ENCODE results near the gene DYTN. TPM values are rescaled to one million over a fixed set of nuclear protein-coding genes. Genes with fewer than 3 reads are reported as not detected.

The DYTN gene
- total RNA-seq, 1 experiment from 2014 or later: not detected

DNA sequence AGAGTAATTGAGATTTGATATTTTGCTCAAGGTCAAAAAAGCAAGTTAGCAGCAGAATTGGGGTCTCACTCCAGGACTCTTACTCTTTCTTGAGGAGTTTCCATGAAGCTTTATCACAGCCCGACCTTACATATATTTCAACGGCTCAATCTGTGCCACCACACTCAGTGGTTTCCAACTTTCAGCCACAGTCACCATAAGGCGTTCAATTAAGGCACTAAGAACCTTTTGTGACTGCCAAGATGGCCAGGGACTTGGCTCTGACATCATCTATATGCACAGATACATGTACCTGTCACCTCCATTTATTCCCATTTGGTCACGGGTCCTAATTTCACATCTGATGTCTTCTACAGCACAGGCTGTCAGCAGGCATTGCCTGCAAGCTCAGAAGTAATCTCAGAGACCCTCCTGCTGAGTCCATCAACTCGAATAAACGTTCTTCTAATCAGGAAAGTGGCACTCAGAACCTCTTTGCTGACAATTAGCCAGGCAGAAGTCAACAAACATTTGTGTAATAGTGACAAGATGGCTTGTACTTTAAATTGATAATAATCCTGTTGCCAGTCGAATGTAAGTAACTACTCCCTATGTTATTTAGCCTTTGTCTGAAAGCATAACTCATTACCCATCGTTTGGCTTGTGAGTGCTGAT lies 16.1 kb downstream of the DYTN start:
- no peaks in the 10 kb centered on the region for H3K4me1 ChIP-seq (ENCODE audit: control insufficient read depth in 1 of 2, insufficient read depth in 2 of 2, low read length in 2 of 2)
- intact Hi-C loops (cut with micrococcal nuclease): no loop called here
- H3K9me2 ChIP-seq (ENCODE audit: insufficient read depth): no peaks in the 10 kb centered on the region
- no peaks in the 10 kb centered on the region for H3K9me3 ChIP-seq (ENCODE audit: control insufficient read depth in 1 of 2, insufficient read depth in 1 of 2, low read depth in 1 of 2, low read length in 2 of 2)
- H3K9ac ChIP-seq (ENCODE audit: low read length): no peak overlapping the region
- H3K36me3 ChIP-seq (ENCODE audit: control insufficient read depth in 1 of 2, insufficient read depth in 2 of 2, low read length in 2 of 2): no peaks in the 10 kb centered on the region
- H2AFZ ChIP-seq (ENCODE audit: low read depth, low read length, poor library complexity, severe bottlenecking): no peak overlapping the region
- H3K4me3 ChIP-seq (replicated peaks in 1 of 2; ENCODE audit: low read depth in 1 of 2, low read length in 2 of 2): no peak overlapping the region
- ATAC-seq (no peak), DNase-seq (ENCODE audit: low read depth, low spot score) (no peak)
- H3K27ac ChIP-seq (ENCODE audit: low read depth, low read length): no peak overlapping the region
- ChIA-PET POLR2A (no interaction called here), RAD21 (ENCODE audit: low non-redundant PET in 1 of 2, low total read pairs in 2 of 2, uncharacterized antibody in 2 of 2, unreplicated experiment in 2 of 2) (no interaction called here), CTCF (no interaction called here)
- BruUV-seq (replicated peaks): no TSS peak
- 0 out of 2 replicates have a peak, but pooled peaks cover 5% of the 10 kb centered on the region for H3K27me3 ChIP-seq (ENCODE audit: insufficient read depth, low read length)
- H3K79me2 ChIP-seq (ENCODE audit: insufficient read depth, low read length): no peaks in the 10 kb centered on the region
- no peaks in the 10 kb centered on the region for H4K20me1 ChIP-seq (ENCODE audit: insufficient read depth)
- no peak overlapping the region for H3K4me2 ChIP-seq (ENCODE audit: low read length)
- TF ChIP-seq TCF7L2 (IDR thresholded peaks at IDR 0.05; ENCODE audit: borderline replicate concordance, extremely low read depth, insufficient read depth, insufficient read length) (no peak), FOSL1 (IDR thresholded peaks at IDR 0.05; ENCODE audit: low read depth) (no peak), SIN3A (IDR thresholded peaks at IDR 0.05; ENCODE audit: low read depth) (no peak), ZFX (IDR thresholded peaks at IDR 0.05) (no peak), POLR2A (IDR thresholded peaks at IDR 0.05; ENCODE audit: borderline replicate concordance, extremely low read depth, insufficient read depth, insufficient read length) (no peak), CEBPB (IDR thresholded peaks at IDR 0.05; ENCODE audit: low read depth) (no peak), YY1 (IDR thresholded peaks at IDR 0.05; ENCODE audit: extremely low read depth, insufficient replicate concordance, low read depth, low read length) (no peak), SP1 (IDR thresholded peaks at IDR 0.05; ENCODE audit: low read depth) (no peak), EZH2phosphoT487 (IDR thresholded peaks at IDR 0.05; ENCODE audit: borderline replicate concordance) (no peak), POLR2AphosphoS5 (IDR thresholded peaks at IDR 0.05; ENCODE audit: low read depth, low read length) (no peak)
- TF ChIP-seq, protein P1, sequence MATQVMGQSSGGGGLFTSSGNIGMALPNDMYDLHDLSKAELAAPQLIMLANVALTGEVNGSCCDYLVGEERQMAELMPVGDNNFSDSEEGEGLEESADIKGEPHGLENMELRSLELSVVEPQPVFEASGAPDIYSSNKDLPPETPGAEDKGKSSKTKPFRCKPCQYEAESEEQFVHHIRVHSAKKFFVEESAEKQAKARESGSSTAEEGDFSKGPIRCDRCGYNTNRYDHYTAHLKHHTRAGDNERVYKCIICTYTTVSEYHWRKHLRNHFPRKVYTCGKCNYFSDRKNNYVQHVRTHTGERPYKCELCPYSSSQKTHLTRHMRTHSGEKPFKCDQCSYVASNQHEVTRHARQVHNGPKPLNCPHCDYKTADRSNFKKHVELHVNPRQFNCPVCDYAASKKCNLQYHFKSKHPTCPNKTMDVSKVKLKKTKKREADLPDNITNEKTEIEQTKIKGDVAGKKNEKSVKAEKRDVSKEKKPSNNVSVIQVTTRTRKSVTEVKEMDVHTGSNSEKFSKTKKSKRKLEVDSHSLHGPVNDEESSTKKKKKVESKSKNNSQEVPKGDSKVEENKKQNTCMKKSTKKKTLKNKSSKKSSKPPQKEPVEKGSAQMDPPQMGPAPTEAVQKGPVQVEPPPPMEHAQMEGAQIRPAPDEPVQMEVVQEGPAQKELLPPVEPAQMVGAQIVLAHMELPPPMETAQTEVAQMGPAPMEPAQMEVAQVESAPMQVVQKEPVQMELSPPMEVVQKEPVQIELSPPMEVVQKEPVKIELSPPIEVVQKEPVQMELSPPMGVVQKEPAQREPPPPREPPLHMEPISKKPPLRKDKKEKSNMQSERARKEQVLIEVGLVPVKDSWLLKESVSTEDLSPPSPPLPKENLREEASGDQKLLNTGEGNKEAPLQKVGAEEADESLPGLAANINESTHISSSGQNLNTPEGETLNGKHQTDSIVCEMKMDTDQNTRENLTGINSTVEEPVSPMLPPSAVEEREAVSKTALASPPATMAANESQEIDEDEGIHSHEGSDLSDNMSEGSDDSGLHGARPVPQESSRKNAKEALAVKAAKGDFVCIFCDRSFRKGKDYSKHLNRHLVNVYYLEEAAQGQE (IDR thresholded peaks at IDR 0.05; ENCODE audit: low read depth): no peak
- TF ChIP-seq, protein P2, sequence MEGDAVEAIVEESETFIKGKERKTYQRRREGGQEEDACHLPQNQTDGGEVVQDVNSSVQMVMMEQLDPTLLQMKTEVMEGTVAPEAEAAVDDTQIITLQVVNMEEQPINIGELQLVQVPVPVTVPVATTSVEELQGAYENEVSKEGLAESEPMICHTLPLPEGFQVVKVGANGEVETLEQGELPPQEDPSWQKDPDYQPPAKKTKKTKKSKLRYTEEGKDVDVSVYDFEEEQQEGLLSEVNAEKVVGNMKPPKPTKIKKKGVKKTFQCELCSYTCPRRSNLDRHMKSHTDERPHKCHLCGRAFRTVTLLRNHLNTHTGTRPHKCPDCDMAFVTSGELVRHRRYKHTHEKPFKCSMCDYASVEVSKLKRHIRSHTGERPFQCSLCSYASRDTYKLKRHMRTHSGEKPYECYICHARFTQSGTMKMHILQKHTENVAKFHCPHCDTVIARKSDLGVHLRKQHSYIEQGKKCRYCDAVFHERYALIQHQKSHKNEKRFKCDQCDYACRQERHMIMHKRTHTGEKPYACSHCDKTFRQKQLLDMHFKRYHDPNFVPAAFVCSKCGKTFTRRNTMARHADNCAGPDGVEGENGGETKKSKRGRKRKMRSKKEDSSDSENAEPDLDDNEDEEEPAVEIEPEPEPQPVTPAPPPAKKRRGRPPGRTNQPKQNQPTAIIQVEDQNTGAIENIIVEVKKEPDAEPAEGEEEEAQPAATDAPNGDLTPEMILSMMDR (IDR thresholded peaks at IDR 0.05 in 2 of 3, conservative IDR thresholded peaks at IDR 0.05 in 1 of 3; ENCODE audit: borderline replicate concordance in 1 of 3, insufficient read depth in 1 of 3, low read depth in 2 of 3, low read length in 2 of 3): no peak
- TF ChIP-seq, protein P3, sequence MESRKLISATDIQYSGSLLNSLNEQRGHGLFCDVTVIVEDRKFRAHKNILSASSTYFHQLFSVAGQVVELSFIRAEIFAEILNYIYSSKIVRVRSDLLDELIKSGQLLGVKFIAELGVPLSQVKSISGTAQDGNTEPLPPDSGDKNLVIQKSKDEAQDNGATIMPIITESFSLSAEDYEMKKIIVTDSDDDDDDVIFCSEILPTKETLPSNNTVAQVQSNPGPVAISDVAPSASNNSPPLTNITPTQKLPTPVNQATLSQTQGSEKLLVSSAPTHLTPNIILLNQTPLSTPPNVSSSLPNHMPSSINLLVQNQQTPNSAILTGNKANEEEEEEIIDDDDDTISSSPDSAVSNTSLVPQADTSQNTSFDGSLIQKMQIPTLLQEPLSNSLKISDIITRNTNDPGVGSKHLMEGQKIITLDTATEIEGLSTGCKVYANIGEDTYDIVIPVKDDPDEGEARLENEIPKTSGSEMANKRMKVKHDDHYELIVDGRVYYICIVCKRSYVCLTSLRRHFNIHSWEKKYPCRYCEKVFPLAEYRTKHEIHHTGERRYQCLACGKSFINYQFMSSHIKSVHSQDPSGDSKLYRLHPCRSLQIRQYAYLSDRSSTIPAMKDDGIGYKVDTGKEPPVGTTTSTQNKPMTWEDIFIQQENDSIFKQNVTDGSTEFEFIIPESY (IDR thresholded peaks at IDR 0.05; ENCODE audit: extremely low read depth, insufficient replicate concordance, low read length): no peak
- TF ChIP-seq, protein P4, sequence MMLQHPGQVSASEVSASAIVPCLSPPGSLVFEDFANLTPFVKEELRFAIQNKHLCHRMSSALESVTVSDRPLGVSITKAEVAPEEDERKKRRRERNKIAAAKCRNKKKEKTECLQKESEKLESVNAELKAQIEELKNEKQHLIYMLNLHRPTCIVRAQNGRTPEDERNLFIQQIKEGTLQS (IDR thresholded peaks at IDR 0.05): no peak

Measured in HCT116 (cell line).